MM.1S (cell line): Measurements from ENCODE around the gene DLEC1.

ENCODE experiments used
- DNase-seq: peaks from one replicate; pipeline ENCODE4 v3.0.0-alpha.2; 2015
- H2AFZ ChIP-seq: fragments of 300-600 bp; sonication (generic); 2 replicates; pipeline ENCODE4 v1.6.0; 2016; ENCODE audit warnings: antibody characterized with exemption, low read length
- H3F3A ChIP-seq: fragments of 300-600 bp; sonication (generic); 2 replicates; pipeline ENCODE4 v1.6.1; 2016; ENCODE audit warnings: mild to moderate bottlenecking, antibody characterized with exemption, low read length, moderate library complexity, mixed read lengths; ENCODE audit not compliant: insufficient read depth
- H3K27ac ChIP-seq: fragments of 300-600 bp; sonication (generic); 2 replicates; pipeline ENCODE4 v1.5.1; 2016; ENCODE audit warnings: mild to moderate bottlenecking, low read length
- H3K27me3 ChIP-seq: fragments of 300-600 bp; sonication (generic); replicated peaks from 2 replicates; pipeline ENCODE4 v1.6.0; 2016; ENCODE audit warnings: low read length; ENCODE audit not compliant: insufficient read depth
- H3K36me3 ChIP-seq: fragments of 300-600 bp; sonication (generic); replicated peaks from 2 replicates; pipeline ENCODE4 v1.6.1; 2016; ENCODE audit warnings: mild to moderate bottlenecking, low read length, mixed read lengths; ENCODE audit not compliant: insufficient read depth
- H3K4me1 ChIP-seq: fragments of 300-600 bp; sonication (generic); 2 replicates; pipeline ENCODE4 v1.6.1; 2016; ENCODE audit warnings: low read length, mixed read lengths
- H3K4me2 ChIP-seq: fragments of 300-600 bp; sonication (generic); 2 replicates; pipeline ENCODE4 v1.6.0; 2016; ENCODE audit warnings: low read depth, low read length
- H3K4me3 ChIP-seq: fragments of 300-600 bp; sonication (generic); 2 replicates; pipeline ENCODE4 v1.5.1; 2016; ENCODE audit warnings: low read length, mixed read lengths
- H3K79me2 ChIP-seq: fragments of 300-600 bp; sonication (generic); 2 replicates; pipeline ENCODE4 v1.6.1; 2016; ENCODE audit warnings: mixed run types, low read length, mixed read lengths
- H3K9ac ChIP-seq: fragments of 300-600 bp; sonication (generic); 2 replicates; pipeline ENCODE4 v1.6.1; 2016; ENCODE audit warnings: low read length, mixed read lengths
- H3K9me2 ChIP-seq: fragments of 300-600 bp; sonication (generic); replicated peaks from 2 replicates; pipeline ENCODE4 v1.6.1; 2016; ENCODE audit warnings: mild to moderate bottlenecking, low read length, mixed read lengths; ENCODE audit not compliant: insufficient read depth
- H3K9me3 ChIP-seq: fragments of 300-600 bp; sonication (generic); replicated peaks from 2 replicates; pipeline ENCODE4 v1.6.1; 2016; ENCODE audit warnings: mild to moderate bottlenecking, low read length, mixed read lengths; ENCODE audit not compliant: insufficient read depth
- H4K20me1 ChIP-seq: fragments of 300-600 bp; sonication (generic); 2 replicates; pipeline ENCODE4 v1.6.1; 2016; ENCODE audit warnings: mild to moderate bottlenecking, low read length, moderate library complexity, mixed read lengths; ENCODE audit not compliant: insufficient read depth
- EZH2 ChIP-seq: fragments of 300-600 bp; sonication (generic); optimal IDR thresholded peaks from 2 replicates; pipeline ENCODE3; 2017; ENCODE audit warnings: low read depth, mild to moderate bottlenecking, antibody characterized with exemption, low read length, mixed read lengths
- EZH2phosphoT487 ChIP-seq: fragments of 300-600 bp; sonication (generic); IDR thresholded peaks from 2 replicates; pipeline ENCODE4 v1.6.1; 2018; ENCODE audit warnings: antibody characterized with exemption, low read length
- TF ChIP-seq, protein P1 (sequence below): fragments of 300-600 bp; sonication (generic); IDR thresholded peaks from 2 replicates; pipeline ENCODE4 v1.5.1; 2016; ENCODE audit warnings: antibody characterized with exemption, low read length, mixed read lengths

Gene DLEC1

DNA sequence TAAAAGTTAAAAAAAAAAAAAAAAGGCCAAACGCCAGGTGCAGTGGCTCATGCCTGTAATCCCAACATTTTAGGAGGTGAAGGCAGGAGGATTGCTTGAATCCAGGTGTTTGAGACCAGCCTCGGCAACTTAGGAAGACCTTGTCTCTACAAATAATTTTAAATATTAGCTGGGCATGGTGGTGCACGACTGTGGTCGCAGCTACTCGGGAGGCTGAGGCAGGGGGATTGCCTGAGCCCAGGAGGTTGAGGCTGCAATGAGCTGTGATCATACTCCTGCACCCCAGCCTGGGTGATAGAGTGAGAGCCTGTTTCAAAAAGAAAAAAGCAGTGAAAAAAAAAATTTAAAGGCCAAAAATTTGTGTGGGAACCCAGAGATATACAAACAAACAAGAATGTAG lies 2.7 kb upstream of the DLEC1 start:
- Histone ChIP-seq H3K9ac (no peak overlapping the region), H3K36me3 (no peaks in the 10 kb centered on the region), H3K4me3 (no peak overlapping the region), H3K4me2 (no peak overlapping the region), H3K27ac (no peak overlapping the region), H4K20me1 (no peaks in the 10 kb centered on the region), H2AFZ (no peak overlapping the region), H3F3A (no peaks in the 10 kb centered on the region), H3K9me2 (no peaks in the 10 kb centered on the region), H3K4me1 (peaks cover 11% of the 10 kb centered on the region), H3K9me3 (no peaks in the 10 kb centered on the region), H3K27me3 (no peaks in the 10 kb centered on the region), H3K79me2 (no peaks in the 10 kb centered on the region)
- TF ChIP-seq EZH2phosphoT487 = no peak
- TF ChIP-seq, protein P1, sequence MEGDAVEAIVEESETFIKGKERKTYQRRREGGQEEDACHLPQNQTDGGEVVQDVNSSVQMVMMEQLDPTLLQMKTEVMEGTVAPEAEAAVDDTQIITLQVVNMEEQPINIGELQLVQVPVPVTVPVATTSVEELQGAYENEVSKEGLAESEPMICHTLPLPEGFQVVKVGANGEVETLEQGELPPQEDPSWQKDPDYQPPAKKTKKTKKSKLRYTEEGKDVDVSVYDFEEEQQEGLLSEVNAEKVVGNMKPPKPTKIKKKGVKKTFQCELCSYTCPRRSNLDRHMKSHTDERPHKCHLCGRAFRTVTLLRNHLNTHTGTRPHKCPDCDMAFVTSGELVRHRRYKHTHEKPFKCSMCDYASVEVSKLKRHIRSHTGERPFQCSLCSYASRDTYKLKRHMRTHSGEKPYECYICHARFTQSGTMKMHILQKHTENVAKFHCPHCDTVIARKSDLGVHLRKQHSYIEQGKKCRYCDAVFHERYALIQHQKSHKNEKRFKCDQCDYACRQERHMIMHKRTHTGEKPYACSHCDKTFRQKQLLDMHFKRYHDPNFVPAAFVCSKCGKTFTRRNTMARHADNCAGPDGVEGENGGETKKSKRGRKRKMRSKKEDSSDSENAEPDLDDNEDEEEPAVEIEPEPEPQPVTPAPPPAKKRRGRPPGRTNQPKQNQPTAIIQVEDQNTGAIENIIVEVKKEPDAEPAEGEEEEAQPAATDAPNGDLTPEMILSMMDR = no peak
- no peak for TF ChIP-seq EZH2
- DNase-seq = no peak

DNA sequence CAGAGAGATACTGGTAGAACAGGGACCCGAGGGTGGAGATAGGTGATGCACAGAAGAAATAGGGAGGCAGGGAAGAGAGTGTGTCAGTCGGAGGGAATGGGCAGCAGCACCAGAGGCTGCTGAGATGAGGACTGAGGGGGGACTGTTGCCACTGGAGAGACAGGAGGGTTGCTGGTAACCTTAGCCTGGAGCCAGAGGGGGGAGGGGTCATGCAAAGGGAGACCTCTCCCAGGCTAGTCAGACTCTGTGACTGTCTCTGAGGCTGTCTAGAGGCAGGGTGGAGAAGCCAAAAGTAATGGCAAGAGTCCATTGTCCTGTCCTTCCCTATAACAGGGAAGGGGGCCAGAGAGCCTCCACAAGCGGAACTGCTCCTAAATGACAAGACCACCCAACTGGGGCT lies 2.1 kb upstream of the DLEC1 start:
- Histone ChIP-seq H3K36me3 (no peaks in the 10 kb centered on the region), H3K27ac (no peak overlapping the region), H3F3A (no peaks in the 10 kb centered on the region), H3K4me1 (peaks cover 11% of the 10 kb centered on the region), H2AFZ (no peak overlapping the region), H3K27me3 (no peaks in the 10 kb centered on the region), H3K4me2 (no peak overlapping the region), H3K9me3 (no peaks in the 10 kb centered on the region), H3K9me2 (no peaks in the 10 kb centered on the region), H3K79me2 (no peaks in the 10 kb centered on the region), H4K20me1 (no peaks in the 10 kb centered on the region), H3K4me3 (no peak overlapping the region), H3K9ac (no peak overlapping the region)
- TF ChIP-seq EZH2 (no peak), EZH2phosphoT487 (no peak)
- TF ChIP-seq, protein P1 = no peak
- DNase-seq = no peak

DNA sequence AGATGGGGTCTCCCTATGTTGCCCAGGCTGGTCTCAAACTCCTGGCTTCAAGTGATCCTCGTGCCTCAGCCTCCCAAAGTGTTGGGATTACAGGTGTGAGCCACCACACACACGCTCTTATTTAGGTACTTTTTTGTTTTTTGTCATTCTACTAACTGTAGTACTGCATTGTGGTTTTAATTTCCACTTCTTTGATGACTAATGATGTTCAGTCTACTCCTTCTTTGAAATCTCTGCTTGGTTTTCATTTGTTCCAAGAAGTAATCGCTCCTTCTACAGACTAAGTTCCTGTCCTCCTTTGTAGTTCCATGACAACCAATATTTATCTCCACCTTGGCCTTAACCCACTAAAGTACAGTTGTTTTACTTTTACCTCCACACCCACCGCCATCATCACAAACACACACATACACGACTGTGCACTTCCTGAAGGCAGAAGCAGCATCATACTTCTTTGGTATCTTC lies 529 bp upstream of the DLEC1 start:
- Histone ChIP-seq H3K9ac (peak overlapping the region; percentile 55; the same call in 1 of the 2 replicates), H2AFZ (peak overlapping the region; percentile 89)

More for the DNA sequence above, 529 bp upstream of the DLEC1 start:
- Histone ChIP-seq H3F3A (no peaks in the 10 kb centered on the region), H3K27ac (no peak overlapping the region; the same call in 1 of the 2 replicates), H3K9me3 (no peaks in the 10 kb centered on the region), H3K36me3 (no peaks in the 10 kb centered on the region), H3K4me1 (peaks cover 11% of the 10 kb centered on the region), H3K27me3 (no peaks in the 10 kb centered on the region), H3K79me2 (no peaks in the 10 kb centered on the region), H3K4me2 (peak overlapping the region; percentile 98), H3K9me2 (no peaks in the 10 kb centered on the region), H4K20me1 (no peaks in the 10 kb centered on the region), H3K4me3 (peak overlapping the region; percentile 69)
- TF ChIP-seq, protein P1 = no peak
- TF ChIP-seq EZH2 (no peak), EZH2phosphoT487 (no peak)
- DNase-seq = no peak
